GM18873 (cell line): Measurements from ENCODE around the gene ADAM33.

Experiments
- ATAC-seq: cut with Tn5 transposase; IDR thresholded peaks from one replicate; pipeline ENCODE4 v1.9.1; 2021; ENCODE audit warnings: mild to moderate bottlenecking, moderate library complexity, moderate number of reproducible peaks; ENCODE audit not compliant: unreplicated experiment, low FRiP score

The ADAM33 gene

GRCh38 chr20:3710011-3710466 lies 28.2 kb upstream of the ADAM33 start:
- no peak for ATAC-seq

GRCh38 chr20:3707508-3707899 lies 25.7 kb upstream of the ADAM33 start:
- no peak for ATAC-seq

- no peak for ATAC-seq
Measured at GRCh38 chr20:3706774-3707507, 25.1 kb upstream of the ADAM33 start.

- no peak for ATAC-seq
Measured at GRCh38 chr20:3705970-3706739, 24.3 kb upstream of the ADAM33 start.

- ATAC-seq = no peak
Measured at GRCh38 chr20:3705491-3705969, 23.7 kb upstream of the ADAM33 start.

- ATAC-seq = no peak
Measured at GRCh38 chr20:3704087-3704486, 22.3 kb upstream of the ADAM33 start.

- ATAC-seq = no peak
Measured at GRCh38 chr20:3702611-3703391, 21.0 kb upstream of the ADAM33 start.

GRCh38 chr20:3701061-3701998 lies 19.5 kb upstream of the ADAM33 start:
- ATAC-seq = no peak

GRCh38 chr20:3699037-3699436 lies 17.2 kb upstream of the ADAM33 start:
- ATAC-seq = no peak

GRCh38 chr20:3698591-3699001 lies 16.8 kb upstream of the ADAM33 start:
- no peak for ATAC-seq

- ATAC-seq = no peak
Measured at GRCh38 chr20:3697588-3698305, 15.9 kb upstream of the ADAM33 start.

- no peak for ATAC-seq
Measured at GRCh38 chr20:3696745-3697587, 15.2 kb upstream of the ADAM33 start.

- ATAC-seq = no peak
Measured at GRCh38 chr20:3696200-3696599, 14.4 kb upstream of the ADAM33 start.

- ATAC-seq = no peak
Measured at GRCh38 chr20:3694864-3695263, 13.1 kb upstream of the ADAM33 start.

GRCh38 chr20:3693376-3693775 lies 11.6 kb upstream of the ADAM33 start:
- no peak for ATAC-seq

- no peak for ATAC-seq
Measured at GRCh38 chr20:3692706-3693294, 11.0 kb upstream of the ADAM33 start.

GRCh38 chr20:3691897-3692296 lies 10.1 kb upstream of the ADAM33 start:
- ATAC-seq = no peak

GRCh38 chr20:3691306-3691705 lies 9.5 kb upstream of the ADAM33 start:
- no peak for ATAC-seq
